Dedifferentiated amniotic fluid mesenchymal stem cell (primary cell): ENCODE data around the gene PTMS.
"Not testable (repeated sequence)": the region's sequence is repeated elsewhere in the genome, so short reads cannot be mapped to it uniquely, and the experiment has no call there.

ENCODE experiments used
- DNase-seq: peaks from one replicate; pipeline ENCODE4 v3.0.0-alpha.2; 2016; ENCODE audit errors: extremely low spot score

The PTMS gene

GRCh38 chr12:6765634-6766581 lies at the start of gene PTMS:
TSS of gene PTMS (plus strand) at chr12:6766363. CDS start at chr12:6766706, 343 bp downstream.
- peak; percentile 75 for DNase-seq

GRCh38 chr12:6716874-6717437 lies 49.2 kb upstream of the PTMS start:
- DNase-seq: no peak

GRCh38 chr12:6722863-6723262 lies 43.3 kb upstream of the PTMS start:
- DNase-seq: no peak

- DNase-seq: peak; percentile 98
Observed at GRCh38 chr12:6723607-6724408, 42.4 kb upstream of the PTMS start, which contains the start of gene COPS7A. TSS of gene COPS7A (plus strand) at chr12:6724046. CDS start at chr12:6724657, 611 bp downstream.

GRCh38 chr12:6724409-6724797 lies 41.8 kb upstream of the PTMS start:
- no peak for DNase-seq

GRCh38 chr12:6725350-6725749 lies 40.8 kb upstream of the PTMS start:
- no peak for DNase-seq

GRCh38 chr12:6729186-6729585 lies 37.0 kb upstream of the PTMS start:
- no peak for DNase-seq

- no peak for DNase-seq
Observed at GRCh38 chr12:6730169-6730568, 36.0 kb upstream of the PTMS start.

GRCh38 chr12:6734506-6735387 lies 31.4 kb upstream of the PTMS start:
- DNase-seq: no peak

GRCh38 chr12:6735448-6736191 lies 30.5 kb upstream of the PTMS start:
- DNase-seq: peak; percentile 47

- no peak for DNase-seq
Observed at GRCh38 chr12:6736754-6737153, 29.4 kb upstream of the PTMS start.

- not testable (repeated sequence) for DNase-seq
Observed at GRCh38 chr12:6742080-6742479, 24.1 kb upstream of the PTMS start.

GRCh38 chr12:6742834-6743233 lies 23.3 kb upstream of the PTMS start:
- no peak for DNase-seq

GRCh38 chr12:6743300-6743699 lies 22.9 kb upstream of the PTMS start:
- not testable (repeated sequence) for DNase-seq

GRCh38 chr12:6745741-6746525 lies 20.2 kb upstream of the PTMS start:
- no peak for DNase-seq

- DNase-seq: no peak
Observed at GRCh38 chr12:6747216-6747615, 18.9 kb upstream of the PTMS start.

- no peak for DNase-seq
Observed at GRCh38 chr12:6748761-6749160, 17.4 kb upstream of the PTMS start.

GRCh38 chr12:6750506-6750905 lies 15.7 kb upstream of the PTMS start:
- no peak for DNase-seq

GRCh38 chr12:6751767-6752166 lies 14.4 kb upstream of the PTMS start:
- no peak for DNase-seq
